BJ (cell line): ENCODE data around the gene CACNA1A. TPM values are rescaled to one million over a fixed set of nuclear protein-coding genes. Genes with fewer than 3 reads are reported as not detected.

Experiments used
- CTCF ChIA-PET: fragments of 350-600 bp; formaldehyde crosslinking; extraction: SDS; loops from one replicate; lab custom pipeline; 2021; ENCODE audit warnings: antibody characterized with exemption, inconsistent platforms; lab: Yijun Ruan, JAX
- POLR2A ChIA-PET: fragments of 300-600 bp; sonication (Branson Sonifier 250); formaldehyde crosslinking; extraction: SDS; loops from one replicate; lab custom pipeline; 2021; ENCODE audit warnings: antibody characterized with exemption; lab: Charles Lee
- DNase-seq: peaks from one replicate; pipeline ENCODE4 v3.0.0-alpha.2; 2011; ENCODE audit warnings: low read depth
- H3K27me3 ChIP-seq: 2 replicates; pipeline ENCODE4 v1.6.0; 2011; ENCODE audit warnings: low read length; ENCODE audit not compliant: control insufficient read depth, insufficient read depth
- H3K36me3 ChIP-seq: 2 replicates; pipeline ENCODE4 v1.5.1; 2011; ENCODE audit warnings: low read length; ENCODE audit not compliant: control insufficient read depth, insufficient read depth
- H3K4me3 ChIP-seq: 2 replicates; pipeline ENCODE4 v1.5.1; 2011; ENCODE audit warnings: low read depth, mild to moderate bottlenecking, control low read depth, low read length
- polyA plus RNA-seq: library from polyadenylated mRNA; depleted of rRNA; stranded (reverse); fragments of >200 nt; gene quantifications from 2 replicates; pipeline ENCODE4 v1.2.3, GENCODE V29; 2011
- TF ChIP-seq, protein P1 (sequence below): IDR thresholded peaks from 2 replicates; pipeline ENCODE4 v1.5.1; 2011; ENCODE audit warnings: low read depth, mild to moderate bottlenecking, control low read depth, inconsistent platforms, low read length, moderate library complexity; ENCODE audit not compliant: insufficient read depth

The CACNA1A gene
- polyA plus RNA-seq, 1 experiment, result 2.9 TPM

DNA sequence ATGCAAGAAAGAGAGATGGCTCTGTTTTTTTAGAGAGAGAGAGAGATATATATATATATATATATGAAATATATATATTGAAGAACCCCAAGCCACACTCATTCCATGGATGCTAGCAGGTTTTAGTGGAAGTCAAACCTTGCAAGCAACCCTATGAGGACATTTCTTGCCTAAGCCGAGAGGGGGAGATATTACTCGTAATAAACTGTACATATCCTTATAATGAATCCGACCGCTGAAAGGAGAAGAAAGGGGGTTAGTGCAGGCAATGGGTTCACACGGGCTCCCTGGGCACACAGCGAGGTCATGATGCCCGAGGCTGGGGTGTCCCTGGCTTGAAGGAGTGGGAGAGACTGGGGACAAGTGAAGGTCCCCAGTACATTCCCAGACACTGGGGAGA lies 277.7 kb downstream of the CACNA1A start:
- TF ChIP-seq, protein P1, sequence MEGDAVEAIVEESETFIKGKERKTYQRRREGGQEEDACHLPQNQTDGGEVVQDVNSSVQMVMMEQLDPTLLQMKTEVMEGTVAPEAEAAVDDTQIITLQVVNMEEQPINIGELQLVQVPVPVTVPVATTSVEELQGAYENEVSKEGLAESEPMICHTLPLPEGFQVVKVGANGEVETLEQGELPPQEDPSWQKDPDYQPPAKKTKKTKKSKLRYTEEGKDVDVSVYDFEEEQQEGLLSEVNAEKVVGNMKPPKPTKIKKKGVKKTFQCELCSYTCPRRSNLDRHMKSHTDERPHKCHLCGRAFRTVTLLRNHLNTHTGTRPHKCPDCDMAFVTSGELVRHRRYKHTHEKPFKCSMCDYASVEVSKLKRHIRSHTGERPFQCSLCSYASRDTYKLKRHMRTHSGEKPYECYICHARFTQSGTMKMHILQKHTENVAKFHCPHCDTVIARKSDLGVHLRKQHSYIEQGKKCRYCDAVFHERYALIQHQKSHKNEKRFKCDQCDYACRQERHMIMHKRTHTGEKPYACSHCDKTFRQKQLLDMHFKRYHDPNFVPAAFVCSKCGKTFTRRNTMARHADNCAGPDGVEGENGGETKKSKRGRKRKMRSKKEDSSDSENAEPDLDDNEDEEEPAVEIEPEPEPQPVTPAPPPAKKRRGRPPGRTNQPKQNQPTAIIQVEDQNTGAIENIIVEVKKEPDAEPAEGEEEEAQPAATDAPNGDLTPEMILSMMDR, result no peak
- Histone ChIP-seq H3K36me3 (no peaks in the 10 kb centered on the region), H3K4me3 (no peak overlapping the region), H3K27me3 (no peaks in the 10 kb centered on the region)
- DNase-seq, result no peak
- ChIA-PET POLR2A (no interaction called here), CTCF (no interaction called here)

DNA sequence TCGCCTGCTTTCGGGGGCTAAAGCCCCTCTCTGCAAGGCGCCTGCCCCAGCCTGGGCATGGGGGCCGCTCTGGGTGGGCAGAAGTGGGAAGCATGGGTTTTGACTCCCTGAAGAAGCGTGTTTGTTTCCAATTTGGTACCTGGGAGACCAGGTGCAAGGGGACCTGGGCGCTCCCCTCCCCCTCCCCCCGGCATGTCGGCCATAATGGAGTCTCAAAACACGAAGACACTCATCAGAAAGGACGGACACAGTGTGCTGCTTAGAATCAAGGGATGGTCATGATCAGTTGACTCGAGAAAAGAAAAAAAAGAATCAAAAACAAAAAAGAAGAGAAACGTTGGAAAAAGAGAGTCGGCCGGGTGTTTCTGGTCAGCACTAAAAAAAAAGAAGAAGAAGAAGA lies 279.3 kb downstream of the CACNA1A start:
- Histone ChIP-seq H3K4me3 (no peak overlapping the region), H3K36me3 (no peaks in the 10 kb centered on the region), H3K27me3 (no peaks in the 10 kb centered on the region)
- CTCF ChIA-PET, result no interaction called here
- POLR2A ChIA-PET, result no interaction called here
- no peak for DNase-seq
- TF ChIP-seq, protein P1, result no peak

DNA sequence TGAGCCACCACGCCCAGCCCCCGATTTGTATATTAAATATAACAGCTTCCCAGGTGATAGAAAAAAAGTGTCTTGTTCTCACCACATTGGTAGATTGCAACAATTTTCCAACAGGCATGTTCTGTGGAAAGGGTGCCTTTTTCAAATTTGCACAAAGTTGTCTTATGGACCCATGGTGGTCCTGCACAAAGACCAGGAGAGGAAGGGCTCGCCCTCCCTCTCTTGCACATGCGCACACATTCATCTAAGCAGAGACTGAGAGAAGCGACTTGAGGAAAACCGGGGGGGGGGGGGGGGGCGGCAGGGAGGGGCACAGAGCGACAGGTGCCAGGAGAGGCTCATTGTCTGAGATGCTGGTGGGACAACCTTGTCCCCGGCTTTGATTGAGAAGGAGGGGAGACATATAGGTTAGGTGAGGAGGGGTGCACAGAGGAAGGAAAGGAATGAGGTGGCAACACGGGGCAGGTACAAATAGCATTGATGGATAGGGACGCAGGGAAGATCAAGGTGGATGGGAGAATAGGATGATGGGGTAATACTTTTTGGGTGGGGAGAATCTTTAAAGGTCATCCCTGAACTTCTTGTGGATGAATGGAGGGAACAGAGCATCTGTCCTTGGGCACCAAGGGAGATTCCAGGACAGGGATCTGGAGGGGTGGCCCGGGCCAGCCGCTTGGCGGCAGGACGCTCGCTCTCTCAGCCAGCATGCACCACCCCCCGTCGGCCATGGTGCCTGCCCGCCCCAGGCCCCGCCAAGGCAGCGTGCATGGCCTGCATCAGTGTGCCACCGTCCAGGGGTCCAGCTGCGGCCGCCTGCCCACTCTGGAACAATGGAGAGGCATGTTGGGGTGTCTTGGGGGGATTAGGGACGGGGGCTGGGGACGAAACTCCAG lies 280.1 kb downstream of the CACNA1A start:
- H3K4me3 ChIP-seq, result no peak overlapping the region
- CTCF ChIA-PET, result no interaction called here
- H3K27me3 ChIP-seq, result no peaks in the 10 kb centered on the region
- TF ChIP-seq, protein P1, result no peak
- POLR2A ChIA-PET, result no interaction called here
- H3K36me3 ChIP-seq, result no peaks in the 10 kb centered on the region
- DNase-seq, result no peak

DNA sequence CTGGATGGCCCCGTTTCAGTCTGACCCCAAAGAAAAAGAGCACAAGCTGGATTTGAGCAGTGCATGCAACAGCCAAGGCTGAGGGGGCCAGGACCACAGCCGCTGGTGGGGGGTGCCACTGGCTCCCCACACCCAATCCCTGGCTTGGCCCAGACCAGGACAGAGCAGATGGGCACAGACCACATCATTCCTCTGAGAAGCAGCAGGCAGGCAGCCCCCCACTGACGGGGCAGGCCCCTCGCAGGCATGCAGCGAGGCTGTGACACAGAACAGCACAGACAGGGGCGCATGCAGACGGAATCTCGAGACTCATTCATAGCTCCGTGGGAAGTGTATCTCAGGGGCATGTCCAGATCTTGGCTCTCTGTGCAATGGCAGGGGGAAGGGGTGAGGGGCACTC lies 281.2 kb downstream of the CACNA1A start:
- TF ChIP-seq, protein P1, result no peak
- no peaks in the 10 kb centered on the region for H3K36me3 ChIP-seq
- ChIA-PET CTCF (no interaction called here), POLR2A (no interaction called here)
- no peak for DNase-seq
- no peak overlapping the region for H3K4me3 ChIP-seq
- 0 out of 2 replicates have a peak, but pooled peaks cover 1% of the 10 kb centered on the region for H3K27me3 ChIP-seq

DNA sequence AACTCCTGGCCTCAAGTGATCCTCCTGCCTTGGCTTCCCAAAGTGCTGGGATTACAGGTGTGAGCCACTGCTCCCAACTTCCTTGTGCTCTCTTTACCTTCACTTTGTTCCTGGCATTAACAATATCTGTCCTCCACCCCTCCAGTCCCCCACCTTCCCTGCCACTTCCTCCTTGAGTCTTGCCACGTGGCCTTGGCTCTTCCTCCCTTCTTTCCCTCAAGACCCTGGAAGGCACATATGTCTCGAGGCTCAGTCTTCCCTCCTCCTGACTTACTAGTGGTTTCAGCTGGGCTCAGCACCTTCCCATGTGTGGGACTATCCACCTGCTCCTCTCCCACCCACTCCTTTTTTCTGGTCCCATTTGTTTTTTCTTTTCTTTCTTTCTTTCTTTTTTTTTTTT lies 285.4 kb downstream of the CACNA1A start:
- CTCF ChIA-PET, result interaction anchor here (2.1 kb wide), 1 partner anchor 256 kb away, joined by 5 read pairs; no protein-coding TSS in a partner anchor
- TF ChIP-seq, protein P1, result no peak
- Histone ChIP-seq H3K27me3 (peaks cover 4% of the 10 kb centered on the region; the same call in 1 of the 2 replicates), H3K36me3 (no peaks in the 10 kb centered on the region), H3K4me3 (no peak overlapping the region)
- DNase-seq, result no peak
- POLR2A ChIA-PET, result no interaction called here
